GM19372 (cell line): ENCODE data around the gene PANX2.
"Not testable (repeated sequence)": the region's sequence is repeated elsewhere in the genome, so short reads cannot be mapped to it uniquely, and the experiment has no call there.

Source experiments
- ATAC-seq: cut with Tn5 transposase; IDR thresholded peaks from one replicate; pipeline ENCODE4 v1.9.1; 2021; ENCODE audit warnings: mild to moderate bottlenecking, low read depth, moderate library complexity; ENCODE audit not compliant: unreplicated experiment

PANX2 gene, protein sequence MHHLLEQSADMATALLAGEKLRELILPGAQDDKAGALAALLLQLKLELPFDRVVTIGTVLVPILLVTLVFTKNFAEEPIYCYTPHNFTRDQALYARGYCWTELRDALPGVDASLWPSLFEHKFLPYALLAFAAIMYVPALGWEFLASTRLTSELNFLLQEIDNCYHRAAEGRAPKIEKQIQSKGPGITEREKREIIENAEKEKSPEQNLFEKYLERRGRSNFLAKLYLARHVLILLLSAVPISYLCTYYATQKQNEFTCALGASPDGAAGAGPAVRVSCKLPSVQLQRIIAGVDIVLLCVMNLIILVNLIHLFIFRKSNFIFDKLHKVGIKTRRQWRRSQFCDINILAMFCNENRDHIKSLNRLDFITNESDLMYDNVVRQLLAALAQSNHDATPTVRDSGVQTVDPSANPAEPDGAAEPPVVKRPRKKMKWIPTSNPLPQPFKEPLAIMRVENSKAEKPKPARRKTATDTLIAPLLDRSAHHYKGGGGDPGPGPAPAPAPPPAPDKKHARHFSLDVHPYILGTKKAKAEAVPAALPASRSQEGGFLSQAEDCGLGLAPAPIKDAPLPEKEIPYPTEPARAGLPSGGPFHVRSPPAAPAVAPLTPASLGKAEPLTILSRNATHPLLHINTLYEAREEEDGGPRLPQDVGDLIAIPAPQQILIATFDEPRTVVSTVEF

DNA sequence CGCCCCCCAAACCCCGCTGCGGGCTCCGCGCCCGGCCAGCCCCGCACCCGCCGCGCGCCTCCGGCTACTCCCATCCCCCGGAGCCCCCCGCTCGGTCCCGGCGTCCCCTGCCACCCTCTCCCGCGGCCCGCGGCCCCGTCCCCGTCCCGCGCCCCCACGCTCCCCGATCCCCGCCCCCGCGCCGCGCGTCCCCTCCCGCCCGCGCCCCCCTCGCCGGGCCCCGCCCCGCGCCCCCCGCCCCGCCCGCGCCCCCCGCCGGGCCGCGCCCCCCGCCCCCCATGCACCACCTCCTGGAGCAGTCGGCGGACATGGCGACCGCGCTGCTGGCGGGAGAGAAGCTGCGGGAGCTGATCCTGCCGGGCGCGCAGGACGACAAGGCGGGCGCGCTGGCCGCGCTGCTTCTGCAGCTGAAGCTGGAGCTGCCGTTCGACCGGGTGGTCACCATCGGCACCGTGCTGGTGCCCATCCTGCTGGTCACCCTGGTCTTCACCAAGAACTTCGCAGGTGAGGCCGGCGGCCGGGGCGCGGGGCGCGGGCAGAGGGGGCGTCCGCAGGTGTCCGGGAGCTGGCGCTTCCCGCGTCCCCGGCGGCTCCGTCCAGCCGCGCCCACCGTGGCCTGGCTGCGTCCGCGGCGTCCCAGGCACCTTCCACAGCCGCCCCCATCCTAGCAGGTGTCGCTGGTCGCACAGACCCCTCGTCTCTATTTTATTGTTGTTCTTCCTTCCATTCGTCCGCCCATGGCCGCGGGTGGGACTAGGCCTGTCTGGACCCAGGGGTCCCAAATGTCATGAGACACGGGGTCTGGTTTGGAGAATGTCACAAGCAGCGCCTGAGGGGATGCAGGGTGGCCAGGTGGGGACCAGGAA lies at the start of gene PANX2:
PANX2 (plus strand) TSS at position 279 of the 866 bp plus-strand sequence; CDS start at position 279, 0 bp downstream.
- no peak for ATAC-seq

DNA sequence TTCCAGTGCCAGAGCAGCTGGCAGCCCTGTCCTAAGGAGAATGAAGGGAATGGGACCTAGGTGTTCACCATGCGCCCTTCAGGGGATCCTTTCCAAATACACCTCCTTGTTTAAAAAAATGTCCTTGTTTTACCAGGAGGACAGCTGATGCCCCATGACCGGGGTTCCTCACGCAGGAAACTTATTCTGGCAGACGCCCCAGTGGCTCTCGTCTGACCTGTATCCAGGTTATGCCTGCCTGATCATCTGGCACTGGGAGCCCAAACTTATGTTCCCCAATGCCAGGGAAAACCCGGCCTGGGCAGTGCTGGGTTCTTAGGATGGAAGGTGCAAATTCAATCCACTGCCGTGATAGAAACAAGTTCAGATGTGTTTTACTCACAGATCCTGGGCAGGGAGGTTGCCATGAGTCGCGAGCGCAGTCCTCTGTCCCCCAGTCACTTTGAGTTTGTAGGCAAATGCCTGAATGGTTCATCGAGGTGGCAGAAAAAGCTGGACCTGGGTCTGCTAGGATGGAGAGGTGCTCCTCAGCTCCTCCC lies 49.3 kb upstream of the PANX2 start:
- ATAC-seq: no peak

DNA sequence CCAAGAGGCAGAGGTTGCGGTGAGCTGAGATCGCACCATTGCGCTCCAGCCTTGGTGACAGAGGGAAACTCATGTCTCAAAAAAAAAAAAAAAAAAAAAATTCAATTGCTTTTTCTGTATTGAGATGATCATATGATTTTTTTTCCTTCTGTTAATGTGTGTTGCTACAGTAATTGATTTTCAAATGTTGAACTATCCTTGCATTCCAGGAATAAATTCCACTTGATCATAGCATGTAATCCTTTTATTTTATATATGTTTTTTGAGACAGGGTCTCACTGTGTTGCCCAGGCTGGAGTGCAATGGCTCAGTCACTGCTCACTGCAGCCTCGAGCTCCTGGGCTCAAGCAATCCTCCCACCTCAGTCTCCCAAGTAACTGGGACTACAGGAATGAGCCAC lies 47.4 kb upstream of the PANX2 start:
- no peak for ATAC-seq

DNA sequence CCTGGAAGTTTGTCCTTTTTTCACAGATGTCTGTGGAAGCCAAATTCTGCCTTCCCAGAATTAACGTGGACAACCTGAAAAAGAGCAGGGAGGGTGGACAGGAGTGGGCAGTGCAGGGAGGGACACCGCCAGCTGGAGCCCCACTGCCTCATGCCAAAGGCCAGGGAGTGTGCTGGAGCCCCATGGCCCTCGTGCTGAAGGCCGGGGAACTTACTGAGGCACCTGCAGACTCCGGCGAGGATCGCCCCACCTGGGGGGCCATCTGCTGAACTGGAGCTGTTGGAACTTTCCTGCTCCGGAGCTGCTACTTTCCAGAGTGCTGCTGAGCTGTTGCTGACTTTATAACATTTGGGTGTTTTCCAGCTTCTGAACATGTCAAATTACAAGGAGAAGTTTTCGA lies 45.5 kb upstream of the PANX2 start:
- no peak for ATAC-seq

DNA sequence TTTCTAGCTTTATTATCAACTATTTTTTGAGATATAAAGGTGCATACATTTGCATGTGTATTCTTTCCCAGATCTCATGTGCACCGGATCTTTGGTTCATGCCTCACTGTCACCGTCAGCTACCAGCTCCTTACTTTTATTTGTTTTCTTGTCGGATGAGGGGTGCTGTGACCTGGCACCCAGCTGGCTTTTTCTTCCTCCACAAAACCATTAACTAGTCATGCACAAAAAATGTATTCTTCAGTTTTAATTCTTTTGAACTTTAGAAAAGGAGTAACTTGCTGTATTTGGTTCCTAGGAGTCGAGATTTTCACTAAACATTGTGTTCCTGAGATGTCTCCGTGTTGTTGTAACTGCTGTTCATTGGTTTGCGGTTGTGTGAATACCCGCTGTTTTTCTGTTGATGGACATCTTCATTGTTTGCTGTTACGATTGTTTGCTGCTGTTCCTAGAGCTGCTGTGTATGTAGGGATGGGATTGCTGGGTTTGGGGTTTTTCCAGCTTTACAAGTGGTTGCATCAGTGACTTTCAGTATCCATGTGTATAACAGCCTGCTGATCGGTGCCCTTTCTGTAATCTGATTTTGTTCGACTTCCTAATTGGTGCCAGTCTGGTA lies 41.3 kb upstream of the PANX2 start:
- no peak for ATAC-seq

DNA sequence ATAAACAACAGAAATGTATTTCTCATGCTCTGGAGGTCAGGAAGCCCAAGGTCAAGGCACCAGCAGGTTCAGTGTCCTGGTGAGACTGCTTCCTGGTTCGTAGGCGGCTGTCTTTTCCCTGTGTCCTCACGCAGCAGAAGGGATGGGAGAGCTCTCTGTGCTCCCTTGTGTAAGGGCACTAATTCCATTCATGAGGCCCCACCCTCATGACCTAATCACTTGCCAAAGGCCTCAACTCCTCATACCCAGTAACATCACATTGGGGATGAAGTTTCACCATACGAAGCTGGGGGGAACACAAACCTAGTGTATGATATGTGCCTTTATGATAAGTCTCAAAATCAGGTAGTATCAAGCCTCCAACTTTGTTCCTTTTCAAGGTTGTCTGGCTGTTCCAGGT lies 38.6 kb upstream of the PANX2 start:
- no peak for ATAC-seq

DNA sequence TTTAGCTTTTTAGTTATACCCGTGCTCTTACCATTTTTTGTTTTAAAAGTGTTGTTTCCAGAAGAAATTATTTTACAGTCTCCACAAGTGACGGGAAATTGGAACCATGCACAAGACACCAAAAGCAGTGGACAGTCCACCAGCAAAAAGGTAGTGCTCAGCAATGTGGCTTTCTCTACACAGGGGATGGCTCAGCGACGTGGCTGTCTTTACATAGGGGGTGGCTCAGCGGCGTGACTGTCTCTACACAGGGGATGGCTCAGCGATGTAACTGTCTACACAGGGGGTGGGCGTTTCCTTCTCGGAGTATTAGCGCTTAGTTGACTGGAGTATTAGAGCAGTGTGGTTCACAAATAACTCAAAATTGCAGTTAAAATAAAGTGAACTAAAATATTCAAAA lies 36.0 kb upstream of the PANX2 start:
- no peak for ATAC-seq

DNA sequence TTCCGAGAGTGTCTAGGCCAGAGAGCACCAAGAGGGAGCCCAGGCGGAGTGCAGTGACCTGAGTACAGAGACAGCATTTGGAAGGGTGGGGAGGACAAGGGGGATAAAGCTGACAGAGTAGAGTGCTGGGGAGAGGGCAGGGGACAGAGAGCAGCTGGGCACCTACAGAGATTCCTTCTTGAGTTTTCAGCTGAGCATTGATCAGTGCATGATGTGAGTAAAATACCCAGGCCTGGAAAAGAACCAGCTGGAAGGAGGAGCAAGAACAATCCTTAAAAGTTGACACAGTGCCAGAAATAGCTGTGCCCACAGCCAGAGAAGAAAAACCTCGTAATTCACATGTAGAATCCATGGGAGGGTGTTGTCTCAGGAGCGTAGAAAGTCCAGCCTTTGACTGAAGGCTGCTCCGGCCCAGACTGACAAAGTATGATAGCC lies 33.9 kb upstream of the PANX2 start:
- no peak for ATAC-seq

DNA sequence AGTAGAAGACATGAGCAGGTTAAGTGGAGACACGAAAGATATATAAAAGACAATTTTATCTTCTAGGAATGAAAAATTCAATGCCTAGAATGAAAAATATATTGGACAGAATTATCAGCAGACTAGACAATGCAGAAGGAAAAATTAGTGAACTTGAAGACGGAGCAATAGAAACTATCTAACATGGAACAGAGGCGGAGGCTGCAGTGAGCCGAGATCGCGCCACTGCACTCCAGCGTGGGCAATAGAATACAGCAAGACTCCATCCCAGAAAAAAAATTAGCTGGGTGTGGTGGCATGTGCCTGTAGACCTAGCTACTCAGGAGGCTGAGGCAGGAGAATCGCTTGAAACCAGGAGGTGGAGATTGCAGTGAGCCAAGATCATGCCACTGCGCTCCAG lies 33.3 kb upstream of the PANX2 start:
- ATAC-seq: not testable (repeated sequence)

DNA sequence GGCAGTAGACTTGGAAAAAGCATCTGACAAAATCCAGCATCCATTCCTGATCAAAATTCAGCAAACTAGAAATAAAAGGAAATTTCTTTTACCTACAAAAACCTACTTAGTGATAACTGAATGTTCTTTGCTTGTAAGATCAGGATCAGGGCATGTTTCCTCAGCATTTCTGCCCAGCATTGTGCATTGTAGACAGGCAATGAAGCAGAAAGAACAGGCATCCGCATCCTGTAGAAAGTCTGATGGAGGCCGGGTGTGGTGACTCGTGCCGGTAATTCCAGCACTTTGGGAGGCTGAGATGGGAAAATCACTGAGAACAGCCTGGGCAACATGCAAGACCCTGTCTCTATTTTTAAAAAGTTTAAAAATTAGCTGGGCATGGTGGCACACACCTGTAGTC lies 32.5 kb upstream of the PANX2 start:
- no peak for ATAC-seq

DNA sequence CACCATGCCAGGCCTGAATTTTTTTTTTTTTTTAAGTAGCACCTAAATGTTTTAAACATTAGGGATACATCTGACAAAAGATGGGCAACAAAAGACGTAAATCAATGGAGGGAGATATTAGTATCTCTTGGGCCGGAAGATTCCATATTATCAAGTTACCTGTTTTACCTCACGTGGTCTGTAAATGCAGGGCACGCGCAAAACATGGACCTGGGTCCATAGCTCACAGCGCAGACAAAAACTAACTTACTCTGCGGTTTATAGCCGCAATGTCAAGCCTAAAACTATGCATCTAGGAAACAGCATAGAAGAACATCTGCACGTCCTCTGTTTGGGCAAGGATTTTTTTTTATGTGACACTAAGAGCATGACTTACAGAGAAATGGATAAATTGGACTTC lies 31.5 kb upstream of the PANX2 start:
- ATAC-seq: no peak

DNA sequence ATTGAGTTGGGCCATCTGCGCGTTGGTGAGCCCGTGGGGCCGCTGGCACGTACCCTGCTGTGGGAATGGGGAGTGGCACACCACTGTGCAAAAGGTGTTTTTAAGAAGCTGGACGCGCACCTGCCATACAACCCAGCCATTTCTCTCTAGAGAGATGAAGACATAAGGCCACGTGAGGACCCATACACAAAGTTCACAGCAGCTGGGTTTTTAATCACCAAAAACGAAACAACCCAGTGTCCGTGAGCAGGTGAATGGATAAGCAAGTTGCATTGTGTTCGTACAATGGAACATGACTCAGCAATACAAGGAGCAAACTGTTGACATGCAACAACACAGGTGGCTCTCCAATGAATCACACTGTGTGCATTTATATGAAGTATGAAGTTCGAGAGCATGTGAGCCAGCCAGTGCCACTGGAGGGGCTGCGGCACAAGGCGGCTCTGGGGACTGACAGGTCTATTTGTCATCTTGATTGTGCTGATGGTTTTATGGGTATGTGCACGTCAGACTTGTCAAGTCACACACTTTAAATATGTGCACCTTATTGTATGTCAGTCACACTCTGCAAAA lies 30.6 kb upstream of the PANX2 start:
- no peak for ATAC-seq

DNA sequence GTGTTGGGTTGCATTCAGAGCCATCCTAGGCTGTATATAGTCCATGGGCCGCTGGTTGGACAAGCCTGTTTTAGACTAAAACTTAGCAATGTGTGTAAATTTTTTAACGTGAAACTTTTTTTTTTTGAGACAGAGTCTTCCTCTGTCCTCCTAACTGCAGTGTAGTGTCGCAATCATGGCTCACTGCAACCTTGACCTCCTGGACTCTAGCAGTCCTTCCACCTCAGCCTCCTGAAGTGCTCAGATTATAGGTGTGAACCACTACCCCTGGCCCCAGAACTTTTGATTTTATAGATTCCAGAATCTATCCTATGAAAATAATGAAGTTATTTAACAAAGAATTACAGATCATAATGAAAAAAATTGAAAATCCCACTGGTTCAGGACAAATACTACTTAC lies 29.9 kb upstream of the PANX2 start:
- ATAC-seq: no peak

DNA sequence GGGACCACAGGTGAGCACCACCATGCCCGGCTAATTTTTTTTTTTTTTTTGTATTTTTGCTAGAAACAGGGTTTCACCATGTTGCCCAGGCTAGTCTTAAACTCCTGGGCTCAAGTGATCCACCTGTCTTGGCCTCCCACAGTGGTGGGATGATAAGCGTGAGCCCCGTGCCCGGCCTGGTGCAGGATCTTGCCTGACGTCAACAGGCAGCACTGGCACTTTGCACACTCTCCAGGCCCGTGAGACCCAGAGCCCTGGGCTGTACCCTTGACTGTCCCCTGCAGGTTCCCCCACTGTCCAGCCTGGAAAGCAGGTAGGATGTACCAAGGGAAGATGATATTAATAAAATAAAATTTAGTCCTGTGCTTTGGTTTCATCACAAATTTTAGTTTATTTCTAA lies 29.1 kb upstream of the PANX2 start:
- ATAC-seq: no peak

DNA sequence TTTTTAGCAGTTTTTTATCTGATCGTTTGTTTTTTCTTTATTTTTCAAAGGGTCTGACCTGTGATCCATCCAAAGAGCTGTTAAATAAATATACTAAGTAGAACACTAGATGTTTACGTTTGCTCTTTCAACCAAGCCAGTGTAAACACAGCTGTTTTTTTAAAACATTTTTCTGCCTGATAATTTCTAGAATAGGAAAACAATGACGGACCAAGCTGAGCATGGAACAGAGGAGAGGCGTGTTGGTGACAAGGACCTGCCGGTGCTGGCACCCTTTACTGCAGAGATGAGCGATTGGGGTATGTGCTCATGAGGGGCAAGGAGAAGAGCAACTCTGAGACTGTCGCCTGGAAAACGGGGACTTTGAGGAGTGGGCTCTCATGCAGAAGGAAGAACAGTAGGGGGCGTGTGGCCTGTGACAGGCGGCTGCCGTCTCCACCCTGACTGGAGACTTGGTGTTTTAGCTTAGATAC lies 28.6 kb upstream of the PANX2 start:
- no peak for ATAC-seq

DNA sequence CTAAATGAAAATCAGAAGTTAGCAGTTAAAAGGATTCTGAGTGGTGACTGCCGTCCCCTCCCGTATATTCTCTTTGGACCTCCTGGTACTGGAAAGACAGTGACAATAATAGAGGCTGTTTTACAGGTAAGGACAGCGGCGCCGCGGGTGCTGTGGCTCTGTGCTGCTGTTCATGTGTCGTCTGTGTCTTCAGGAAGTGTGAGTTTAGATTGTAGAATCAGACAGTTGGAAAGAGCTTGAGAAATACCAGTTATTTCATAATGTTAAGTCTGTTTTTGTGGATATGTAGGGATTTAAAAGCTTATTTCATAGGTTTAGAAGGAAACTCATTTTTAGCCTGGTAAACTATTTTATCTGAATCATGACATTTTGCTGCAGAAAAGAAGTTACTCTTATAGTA lies 27.4 kb upstream of the PANX2 start:
- no peak for ATAC-seq

DNA sequence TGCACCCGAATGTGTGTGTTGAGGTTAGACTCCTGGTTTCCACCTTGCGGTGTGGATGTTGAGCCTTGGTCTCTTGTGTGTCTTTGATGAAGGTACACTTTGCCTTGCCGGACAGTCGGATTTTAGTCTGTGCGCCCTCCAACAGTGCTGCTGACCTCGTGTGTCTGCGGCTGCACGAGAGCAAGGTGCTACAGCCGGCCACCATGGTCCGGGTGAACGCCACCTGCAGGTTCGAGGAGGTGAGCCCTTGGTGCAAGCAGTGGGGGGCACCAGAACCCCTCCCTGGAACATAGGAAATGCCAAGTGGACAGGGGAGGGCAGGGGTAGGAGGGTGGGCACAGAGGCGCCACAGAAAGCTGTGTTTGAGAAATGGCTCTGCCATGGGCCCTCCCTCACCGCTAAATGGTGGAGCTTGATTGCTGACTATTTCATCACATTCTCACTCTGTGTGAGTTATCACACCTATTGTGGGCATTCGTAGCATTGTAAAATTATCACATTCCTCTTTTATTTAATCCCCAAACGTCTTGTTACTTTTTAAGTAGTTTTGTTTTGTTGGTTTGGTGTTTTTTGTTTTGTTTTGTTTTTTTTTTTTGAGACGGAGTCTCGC lies 26.4 kb upstream of the PANX2 start:
- no peak for ATAC-seq

DNA sequence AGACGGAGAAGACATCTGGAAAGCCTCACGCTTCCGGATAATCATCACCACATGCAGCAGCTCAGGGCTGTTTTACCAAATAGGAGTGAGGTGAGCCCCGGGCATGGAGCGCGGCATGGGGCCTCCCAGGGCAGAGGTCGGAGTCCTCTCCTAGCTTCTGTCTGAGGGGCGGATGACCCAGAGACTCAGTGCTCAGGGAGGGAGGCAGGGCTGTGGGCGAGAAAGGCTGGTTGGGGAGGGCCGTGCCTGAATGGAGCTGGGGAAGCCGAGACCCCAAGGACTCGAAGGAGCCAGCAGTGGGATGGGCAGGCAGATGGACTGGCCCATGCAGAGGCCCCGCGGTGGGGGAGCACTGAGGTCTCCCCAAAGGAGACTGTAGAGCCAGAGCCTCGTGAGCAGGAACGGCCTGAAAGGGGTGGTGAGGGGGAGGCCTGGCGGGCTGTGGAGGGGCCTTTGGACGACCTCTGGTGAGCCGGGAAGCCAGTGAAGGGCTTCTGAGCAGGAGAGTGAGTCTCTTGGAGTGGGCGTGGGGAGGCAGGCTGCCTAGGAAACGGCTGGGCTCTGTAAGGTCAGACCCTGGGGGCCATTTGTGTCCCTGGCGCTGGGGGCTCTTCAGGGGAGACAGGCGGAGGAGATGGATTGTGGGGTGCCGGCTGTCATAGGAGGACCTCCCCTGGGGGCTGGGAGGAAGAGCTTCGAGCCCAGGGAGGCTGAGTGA lies 24.7 kb upstream of the PANX2 start:
- no peak for ATAC-seq
